GM21447 (cell line): ENCODE data around the gene DTX3L.
A peak's percentile ranks its signal among the peaks of the same experiment; 100 is the strongest.

Experiments used
- ATAC-seq: cut with Tn5 transposase; IDR thresholded peaks from one replicate; pipeline ENCODE4 v1.9.1; 2021; ENCODE audit not compliant: unreplicated experiment

The DTX3L gene

DNA sequence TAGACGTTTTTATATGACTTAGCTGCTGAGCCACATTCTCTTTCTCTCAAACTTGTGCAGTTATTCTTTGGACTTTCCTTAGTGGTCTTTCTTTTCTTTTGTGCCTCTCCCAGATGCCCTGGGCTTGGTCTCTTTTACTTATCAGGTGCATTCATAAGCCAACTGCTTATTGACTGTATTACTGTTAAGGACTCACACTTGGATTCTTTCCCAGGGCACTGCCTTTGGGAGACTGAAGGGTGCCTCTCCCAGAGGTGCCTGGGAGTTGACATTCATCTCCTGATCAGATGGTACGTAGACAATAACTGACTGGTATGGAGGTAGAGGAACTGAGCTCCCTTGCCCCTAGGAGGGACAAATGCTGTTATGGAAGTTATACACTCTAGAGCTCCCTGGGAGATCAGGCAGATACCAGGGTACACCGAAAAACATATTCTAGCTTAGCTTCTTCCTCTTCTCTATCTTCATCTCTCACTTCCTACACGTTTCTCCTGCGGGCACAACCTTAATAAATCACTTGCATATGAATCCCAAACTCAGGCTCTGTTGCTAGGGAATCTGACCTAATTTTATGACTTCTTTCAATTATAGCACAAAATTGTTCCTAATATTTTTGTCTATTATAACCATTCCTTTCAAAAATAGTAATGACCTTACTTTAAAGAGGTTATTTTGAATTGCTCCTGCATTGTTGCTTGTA lies 38.0 kb downstream of the DTX3L start:
- no peak for ATAC-seq

DNA sequence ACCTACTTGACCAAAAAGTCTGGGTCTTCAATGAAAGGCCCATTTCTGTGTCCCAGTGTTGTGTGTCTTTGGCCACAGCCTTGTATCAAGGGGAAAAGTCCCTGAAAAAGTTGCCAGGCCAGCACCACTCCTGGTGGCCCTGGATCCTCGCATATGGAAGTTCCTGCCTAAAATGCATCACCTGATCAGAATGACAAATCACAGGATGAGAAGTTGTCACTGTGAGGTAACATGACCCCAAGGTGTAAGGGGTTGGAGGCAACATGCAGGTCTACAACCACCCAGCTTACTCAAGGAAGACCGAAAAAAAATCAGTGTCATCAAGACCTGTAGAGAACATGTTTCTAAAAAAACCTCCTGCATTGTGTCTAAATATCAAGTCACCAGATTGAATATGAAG lies 38.9 kb downstream of the DTX3L start:
- no peak for ATAC-seq

DNA sequence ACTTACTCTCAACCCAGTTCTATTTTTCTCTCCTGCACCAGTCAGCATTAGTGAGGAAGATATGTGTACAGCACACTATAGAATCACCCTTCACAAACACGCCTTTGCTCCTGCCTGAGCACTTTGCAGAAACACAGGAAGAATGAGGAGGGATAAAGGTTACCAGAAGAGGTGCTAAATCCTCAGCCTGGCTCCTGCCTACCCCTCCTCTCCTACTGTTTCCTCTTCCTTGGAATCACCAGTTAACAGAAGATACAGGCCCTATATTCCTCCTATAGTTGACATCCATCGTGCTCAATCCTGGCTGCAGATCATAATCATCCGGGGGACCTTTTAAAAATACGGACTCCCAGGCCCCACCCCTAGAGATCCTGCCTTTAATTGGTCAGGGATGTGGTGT lies 42.2 kb downstream of the DTX3L start:
- ATAC-seq, result no peak

DNA sequence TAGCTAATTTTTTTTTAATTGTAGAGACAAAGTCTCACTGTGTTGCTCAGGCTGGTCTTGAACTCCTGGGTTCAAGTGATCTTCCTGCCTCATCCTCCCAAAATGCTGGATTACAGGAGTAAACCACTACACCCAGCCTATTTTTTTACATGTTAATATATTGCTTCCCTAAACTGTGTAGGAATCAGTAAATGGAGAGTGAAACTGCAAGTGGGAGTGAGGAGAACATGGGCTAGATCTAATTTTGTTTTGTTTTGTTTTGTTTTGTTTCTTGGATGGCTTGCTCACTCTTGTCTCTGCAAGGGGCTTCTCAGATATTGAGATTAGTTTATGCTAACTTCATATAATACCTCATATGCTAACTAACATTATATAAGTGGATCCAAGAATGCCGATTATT lies 44.8 kb downstream of the DTX3L start:
- ATAC-seq, result no peak

DNA sequence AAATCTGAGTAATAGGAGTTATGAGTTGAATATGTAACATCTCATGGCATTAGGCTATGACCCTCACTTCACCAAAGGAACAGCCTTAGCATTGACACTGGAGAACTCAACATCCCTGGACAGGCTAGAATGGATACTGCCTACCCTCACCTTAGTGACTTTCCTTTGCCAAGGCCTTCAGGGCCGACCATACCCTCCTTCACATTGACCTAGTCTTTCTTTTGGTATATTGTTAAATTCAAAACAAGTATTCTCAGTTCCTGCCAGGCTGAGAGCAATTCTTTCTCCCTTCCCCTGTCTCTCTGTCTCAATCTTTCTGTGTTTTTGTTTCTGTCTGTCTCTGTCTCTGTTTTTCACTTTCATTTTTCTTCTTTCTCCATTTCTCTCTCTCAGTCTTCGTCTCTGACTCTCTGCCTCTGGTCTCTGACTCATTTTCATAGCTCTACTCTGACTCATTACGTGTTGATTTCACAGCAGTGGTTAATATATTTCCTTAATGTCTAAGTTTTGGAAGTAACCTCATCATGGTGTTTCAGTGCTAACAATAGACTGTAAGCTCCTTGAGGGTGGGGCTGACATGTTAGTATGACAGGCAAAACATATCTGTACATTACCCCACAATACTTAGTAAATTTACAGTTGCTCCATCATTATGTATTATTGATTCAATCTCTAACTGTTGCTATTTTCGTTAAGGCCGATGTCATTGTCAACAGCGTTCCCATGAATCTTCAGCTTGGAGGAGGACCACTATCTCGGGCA lies 45.8 kb downstream of the DTX3L start:
- peak; percentile 98 for ATAC-seq

DNA sequence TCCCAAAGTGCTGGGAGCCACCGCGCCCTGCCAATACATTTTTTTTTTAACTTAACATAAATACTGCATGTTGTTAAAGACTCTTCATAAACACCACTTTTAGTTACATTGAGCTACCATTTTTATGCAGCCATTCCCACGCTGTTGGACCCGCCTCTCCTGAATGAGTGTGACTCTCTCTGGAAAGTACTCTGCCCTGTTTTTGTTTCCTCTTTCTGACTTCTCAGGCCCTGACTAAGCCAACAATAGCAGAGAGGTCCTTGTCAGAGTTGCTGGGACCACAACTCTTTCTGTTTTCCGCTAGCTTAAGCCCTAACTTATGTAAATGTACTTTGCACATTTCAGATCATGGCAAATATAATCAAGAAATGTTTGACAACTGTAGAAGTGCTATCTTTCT lies 48.6 kb downstream of the DTX3L start:
- no peak for ATAC-seq

DNA sequence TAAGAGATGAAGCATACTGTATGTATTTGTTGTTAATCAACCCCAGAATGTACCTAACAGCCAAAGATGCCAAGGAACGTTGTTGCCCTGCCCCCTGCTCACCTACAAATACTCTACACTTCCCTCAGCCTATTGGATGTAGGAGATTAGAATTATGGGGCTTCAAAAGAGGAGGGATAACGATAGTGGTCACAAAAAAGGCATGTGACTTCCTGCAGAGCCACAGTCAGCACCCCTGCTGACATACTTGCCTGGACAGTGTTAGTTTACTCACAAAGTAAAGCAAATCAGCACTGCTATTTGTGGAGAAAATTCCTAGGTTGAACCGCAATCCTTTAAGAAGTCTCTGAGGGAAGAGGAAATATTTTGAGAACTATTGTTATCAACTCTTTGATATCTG lies 51.2 kb downstream of the DTX3L start:
- no peak for ATAC-seq

DNA sequence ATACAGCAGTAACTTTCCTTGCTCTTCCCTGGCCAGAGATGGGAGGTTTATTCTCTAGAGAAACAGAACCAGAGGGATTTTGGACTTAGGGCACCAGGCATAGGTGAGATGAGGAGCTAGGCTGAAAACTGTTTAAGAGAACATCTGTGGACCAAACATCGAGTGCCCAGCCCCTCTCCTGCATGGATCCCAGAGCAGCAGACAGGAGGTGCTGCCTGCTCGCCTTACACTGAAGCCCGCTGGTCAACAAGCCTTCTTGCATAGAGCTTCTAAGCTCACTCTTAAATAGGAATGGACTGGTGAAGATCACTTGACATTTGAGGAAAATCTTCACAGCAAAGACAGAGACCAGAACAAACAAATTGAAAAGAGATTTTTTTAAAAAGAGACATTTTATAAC lies 54.5 kb downstream of the DTX3L start:
- ATAC-seq, result no peak

DNA sequence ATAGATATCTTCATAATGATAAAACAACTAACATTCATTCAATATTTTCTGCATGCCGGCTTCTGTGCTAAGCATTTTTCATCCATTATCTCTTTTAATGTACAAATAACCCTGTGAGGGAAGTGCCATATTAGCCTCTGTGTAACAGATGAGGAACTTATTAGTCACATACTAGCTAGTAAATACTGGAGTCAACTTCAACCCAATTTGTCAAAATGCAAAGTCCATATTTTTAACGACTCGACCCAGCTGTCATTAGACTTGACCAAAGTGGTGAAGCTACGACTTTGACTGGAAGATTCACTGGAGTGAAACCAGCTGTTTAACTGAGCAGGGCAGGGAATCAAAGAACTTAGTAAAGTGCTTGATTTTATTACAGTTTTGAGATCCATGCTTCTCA lies 54.9 kb downstream of the DTX3L start:
- ATAC-seq, result no peak

DNA sequence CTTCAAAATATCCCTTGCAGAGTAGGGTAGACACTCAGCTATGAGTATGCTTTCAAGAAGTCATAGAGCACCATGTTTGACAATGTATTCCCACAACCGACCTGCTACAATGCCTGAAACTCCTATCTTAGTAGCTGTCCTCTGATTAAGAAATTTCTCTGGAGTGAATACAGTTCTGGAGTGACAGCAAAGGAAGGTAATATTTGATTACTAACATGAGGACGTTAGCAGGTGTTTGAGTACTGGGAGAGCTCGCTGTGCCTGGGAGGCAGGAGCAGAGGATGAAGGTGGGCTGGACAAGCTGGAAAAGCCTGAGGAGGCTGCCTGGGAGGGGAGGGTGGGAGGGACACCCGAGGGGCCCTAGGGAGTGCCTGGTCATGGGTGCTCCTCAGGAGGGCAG lies 56.3 kb downstream of the DTX3L start:
- no peak for ATAC-seq

GRCh38 chr3:122621112-122621511 lies 57.0 kb downstream of the DTX3L start:
- peak; percentile 43 for ATAC-seq

GRCh38 chr3:122623031-122623829 lies 59.1 kb downstream of the DTX3L start:
- no peak for ATAC-seq
